HAP-1 (cell line): ENCODE results near the gene EIF1AD.

Source experiments
- DNase-seq, 2 experiments: peaks; one replicate each; pipeline ENCODE4 v3.0.0-alpha.2; 2016 to 2020; ENCODE audit warnings: low spot score in 2 of 2
- H3K27me3 ChIP-seq: fragments of 250-450 bp; sonication (Bioruptor Pico); 2 replicates; pipeline ENCODE4 v1.5.1; 2020; ENCODE audit warnings: low read depth, mild to moderate bottlenecking, moderate library complexity
- H3K36me3 ChIP-seq: fragments of 250-450 bp; sonication (Bioruptor Pico); replicated peaks from 2 replicates; pipeline ENCODE4 v1.5.1; 2020; ENCODE audit warnings: mild to moderate bottlenecking
- H3K4me1 ChIP-seq: fragments of 250-450 bp; sonication (Bioruptor Pico); 2 replicates; pipeline ENCODE4 v1.5.1; 2020; ENCODE audit warnings: mild to moderate bottlenecking
- H3K4me3 ChIP-seq: fragments of 250-450 bp; sonication (Bioruptor Pico); 2 replicates; pipeline ENCODE4 v1.5.1; 2020; ENCODE audit warnings: mild to moderate bottlenecking, moderate library complexity
- H3K9me3 ChIP-seq: fragments of 250-450 bp; sonication (Bioruptor Pico); 2 replicates; pipeline ENCODE4 v1.5.1; 2020; ENCODE audit warnings: mild to moderate bottlenecking, moderate library complexity
- in situ Hi-C: fragments of 300-500 bp; cut with MboI; formaldehyde crosslinking; loops from 3 replicates; pipeline ENCODE4 v1.14.3; 2020; ENCODE audit warnings: low sequenced_read_pairs, inconsistent platforms, mixed read lengths

The EIF1AD gene

GRCh38 chr11:66004186-66004585 lies 2.2 kb upstream of the EIF1AD start:
- in situ Hi-C loops = no loop called here
- DNase-seq = no peak
- Histone ChIP-seq H3K4me3 (no peak overlapping the region), H3K27me3 (no peaks in the 10 kb centered on the region), H3K4me1 (no peaks in the 10 kb centered on the region), H3K9me3 (no peaks in the 10 kb centered on the region), H3K36me3 (peaks cover 41% of the 10 kb centered on the region)

GRCh38 chr11:66003291-66003690 lies 1.3 kb upstream of the EIF1AD start:
- in situ Hi-C loops = no loop called here
- H3K27me3 ChIP-seq = no peaks in the 10 kb centered on the region
- H3K9me3 ChIP-seq = no peaks in the 10 kb centered on the region
- H3K4me3 ChIP-seq = peak overlapping the region; percentile 66
- H3K36me3 ChIP-seq = peaks cover 50% of the 10 kb centered on the region
- H3K4me1 ChIP-seq = no peaks in the 10 kb centered on the region
- DNase-seq = no peak

GRCh38 chr11:66002648-66003225 lies 780 bp upstream of the EIF1AD start:
- Histone ChIP-seq H3K27me3 (no peaks in the 10 kb centered on the region), H3K4me1 (no peaks in the 10 kb centered on the region), H3K36me3 (peaks cover 55% of the 10 kb centered on the region), H3K9me3 (no peaks in the 10 kb centered on the region), H3K4me3 (peak overlapping the region; percentile 66)
- no peak for DNase-seq
- in situ Hi-C loops = no loop called here

- Histone ChIP-seq H3K4me1 (no peaks in the 10 kb centered on the region), H3K9me3 (no peaks in the 10 kb centered on the region), H3K4me3 (no peak overlapping the region), H3K27me3 (no peaks in the 10 kb centered on the region), H3K36me3 (peaks cover 36% of the 10 kb centered on the region)
- in situ Hi-C loops = no loop called here
- no peak for DNase-seq
Observed at GRCh38 chr11:65997286-65997685, 4.7 kb downstream of the EIF1AD start.

- in situ Hi-C loops = no loop called here
- H3K4me1 ChIP-seq = no peaks in the 10 kb centered on the region
- H3K27me3 ChIP-seq = no peaks in the 10 kb centered on the region
- DNase-seq = no peak
- no peak overlapping the region for H3K4me3 ChIP-seq
- peaks cover 2% of the 10 kb centered on the region; the same call in 1 of the 2 replicates for H3K36me3 ChIP-seq
- no peaks in the 10 kb centered on the region for H3K9me3 ChIP-seq
Observed at GRCh38 chr11:65992056-65992455, 9.9 kb downstream of the EIF1AD start.

GRCh38 chr11:65988791-65989592 lies 13.0 kb downstream of the EIF1AD start:
- no peaks in the 10 kb centered on the region for H3K27me3 ChIP-seq
- H3K9me3 ChIP-seq = no peaks in the 10 kb centered on the region
- in situ Hi-C loops = loop anchor here (5.0 to 10.0 kb wide), 2 partner anchors 107 to 284 kb away; no protein-coding TSS in a partner anchor

GRCh38 chr11:65987336-65987735 lies 14.6 kb downstream of the EIF1AD start:
- no peaks in the 10 kb centered on the region for H3K9me3 ChIP-seq
- H3K4me3 ChIP-seq = no peak overlapping the region
- H3K4me1 ChIP-seq = no peaks in the 10 kb centered on the region
- in situ Hi-C loops = loop anchor here (5.0 to 10.0 kb wide), 2 partner anchors 105 to 283 kb away; no protein-coding TSS in a partner anchor
- DNase-seq = no peak
- H3K27me3 ChIP-seq = no peaks in the 10 kb centered on the region
- no peaks in the 10 kb centered on the region for H3K36me3 ChIP-seq

More at GRCh38 chr11:65988791-65989592, 13.0 kb downstream of the EIF1AD start:
- Histone ChIP-seq H3K36me3 (no peaks in the 10 kb centered on the region), H3K4me1 (no peaks in the 10 kb centered on the region), H3K4me3 (no peak overlapping the region)
- peak; percentile 93 to 94 for DNase-seq

- DNase-seq = no peak
- Histone ChIP-seq H3K4me3 (no peak overlapping the region), H3K27me3 (no peaks in the 10 kb centered on the region), H3K4me1 (no peaks in the 10 kb centered on the region), H3K36me3 (no peaks in the 10 kb centered on the region; the same call in none of the 2 replicates), H3K9me3 (no peaks in the 10 kb centered on the region)
- in situ Hi-C loops = loop anchor here (10.0 kb wide), 1 partner anchor 279 kb away; no protein-coding TSS in a partner anchor
Observed at GRCh38 chr11:65983589-65983987, 18.4 kb downstream of the EIF1AD start.

GRCh38 chr11:65982824-65983588 lies 19.0 kb downstream of the EIF1AD start:
- Histone ChIP-seq H3K4me1 (no peaks in the 10 kb centered on the region), H3K36me3 (peaks cover 5% of the 10 kb centered on the region), H3K4me3 (no peak overlapping the region), H3K9me3 (no peaks in the 10 kb centered on the region), H3K27me3 (no peaks in the 10 kb centered on the region)
- DNase-seq = no peak
- in situ Hi-C loops = loop anchor here (10.0 kb wide), 1 partner anchor 278 kb away; no protein-coding TSS in a partner anchor

- H3K27me3 ChIP-seq = no peaks in the 10 kb centered on the region
- no peak for DNase-seq
- H3K9me3 ChIP-seq = no peaks in the 10 kb centered on the region
- H3K4me3 ChIP-seq = no peak overlapping the region
- no peaks in the 10 kb centered on the region for H3K4me1 ChIP-seq
- in situ Hi-C loops = loop anchor here (10.0 kb wide), 1 partner anchor 277 kb away; no protein-coding TSS in a partner anchor
- H3K36me3 ChIP-seq = peaks cover 13% of the 10 kb centered on the region
Observed at GRCh38 chr11:65981972-65982823, 19.8 kb downstream of the EIF1AD start.

- H3K4me3 ChIP-seq = no peak overlapping the region
- in situ Hi-C loops = loop anchor here (10.0 kb wide), 1 partner anchor 276 kb away; no protein-coding TSS in a partner anchor
- no peaks in the 10 kb centered on the region for H3K9me3 ChIP-seq
- no peak for DNase-seq
- H3K27me3 ChIP-seq = no peaks in the 10 kb centered on the region
- no peaks in the 10 kb centered on the region for H3K4me1 ChIP-seq
- H3K36me3 ChIP-seq = peaks cover 22% of the 10 kb centered on the region
Observed at GRCh38 chr11:65981101-65981740, 20.7 kb downstream of the EIF1AD start.

- Histone ChIP-seq H3K9me3 (no peaks in the 10 kb centered on the region), H3K27me3 (no peaks in the 10 kb centered on the region), H3K36me3 (peaks cover 22% of the 10 kb centered on the region), H3K4me1 (no peaks in the 10 kb centered on the region), H3K4me3 (no peak overlapping the region)
- no peak for DNase-seq
- in situ Hi-C loops = no loop called here
Observed at GRCh38 chr11:65979261-65979759, 22.6 kb downstream of the EIF1AD start.
